SK-N-SH treated with all-trans-retinoic acid at 6 μM for 48 hours (cell line): ENCODE measurements around the gene PTPRT.

Experiments
- BACH2 ChIP-seq: fragments of 250-450 bp; sonication (Bioruptor Pico); IDR thresholded peaks from 2 replicates; pipeline ENCODE4 v1.9.0; 2021; ENCODE audit warnings: mild to moderate bottlenecking, borderline replicate concordance
- CSDC2 ChIP-seq: fragments of 250-450 bp; sonication (Bioruptor Pico); IDR thresholded peaks from 2 replicates; pipeline ENCODE4 v1.5.0; 2020; ENCODE audit warnings: mild to moderate bottlenecking, moderate library complexity
- ISL1 ChIP-seq: fragments of 250-450 bp; sonication (Bioruptor Pico); IDR thresholded peaks from 2 replicates; pipeline ENCODE4 v2.1.2; 2022; ENCODE audit warnings: mild to moderate bottlenecking, moderate library complexity
- PPARA ChIP-seq: fragments of 250-450 bp; sonication (Bioruptor Pico); IDR thresholded peaks from 2 replicates; pipeline ENCODE4 v1.5.0; 2020; ENCODE audit warnings: mild to moderate bottlenecking, borderline replicate concordance
- RARB ChIP-seq: fragments of 250-450 bp; sonication (Bioruptor Pico); IDR thresholded peaks from 2 replicates; pipeline ENCODE4 v1.8.0; 2021; ENCODE audit warnings: mild to moderate bottlenecking, moderate library complexity
- TF ChIP-seq, protein P1 (sequence below): fragments of 250-450 bp; sonication (Bioruptor Pico); IDR thresholded peaks from 2 replicates; pipeline ENCODE4 v1.8.0; 2021; ENCODE audit warnings: low read depth, mild to moderate bottlenecking, moderate library complexity, borderline replicate concordance
- TF ChIP-seq, protein P2 (sequence below): fragments of 250-450 bp; sonication (Bioruptor Pico); IDR thresholded peaks from 2 replicates; pipeline ENCODE4 v1.8.0; 2020; ENCODE audit warnings: mild to moderate bottlenecking, moderate library complexity, borderline replicate concordance

- no peak for TF ChIP-seq CSDC2
- TF ChIP-seq, protein P1, sequence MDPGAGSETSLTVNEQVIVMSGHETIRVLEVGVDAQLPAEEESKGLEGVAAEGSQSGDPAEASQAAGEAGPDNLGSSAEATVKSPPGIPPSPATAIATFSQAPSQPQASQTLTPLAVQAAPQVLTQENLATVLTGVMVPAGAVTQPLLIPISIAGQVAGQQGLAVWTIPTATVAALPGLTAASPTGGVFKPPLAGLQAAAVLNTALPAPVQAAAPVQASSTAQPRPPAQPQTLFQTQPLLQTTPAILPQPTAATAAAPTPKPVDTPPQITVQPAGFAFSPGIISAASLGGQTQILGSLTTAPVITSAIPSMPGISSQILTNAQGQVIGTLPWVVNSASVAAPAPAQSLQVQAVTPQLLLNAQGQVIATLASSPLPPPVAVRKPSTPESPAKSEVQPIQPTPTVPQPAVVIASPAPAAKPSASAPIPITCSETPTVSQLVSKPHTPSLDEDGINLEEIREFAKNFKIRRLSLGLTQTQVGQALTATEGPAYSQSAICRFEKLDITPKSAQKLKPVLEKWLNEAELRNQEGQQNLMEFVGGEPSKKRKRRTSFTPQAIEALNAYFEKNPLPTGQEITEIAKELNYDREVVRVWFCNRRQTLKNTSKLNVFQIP = no peak
- TF ChIP-seq, protein P2, sequence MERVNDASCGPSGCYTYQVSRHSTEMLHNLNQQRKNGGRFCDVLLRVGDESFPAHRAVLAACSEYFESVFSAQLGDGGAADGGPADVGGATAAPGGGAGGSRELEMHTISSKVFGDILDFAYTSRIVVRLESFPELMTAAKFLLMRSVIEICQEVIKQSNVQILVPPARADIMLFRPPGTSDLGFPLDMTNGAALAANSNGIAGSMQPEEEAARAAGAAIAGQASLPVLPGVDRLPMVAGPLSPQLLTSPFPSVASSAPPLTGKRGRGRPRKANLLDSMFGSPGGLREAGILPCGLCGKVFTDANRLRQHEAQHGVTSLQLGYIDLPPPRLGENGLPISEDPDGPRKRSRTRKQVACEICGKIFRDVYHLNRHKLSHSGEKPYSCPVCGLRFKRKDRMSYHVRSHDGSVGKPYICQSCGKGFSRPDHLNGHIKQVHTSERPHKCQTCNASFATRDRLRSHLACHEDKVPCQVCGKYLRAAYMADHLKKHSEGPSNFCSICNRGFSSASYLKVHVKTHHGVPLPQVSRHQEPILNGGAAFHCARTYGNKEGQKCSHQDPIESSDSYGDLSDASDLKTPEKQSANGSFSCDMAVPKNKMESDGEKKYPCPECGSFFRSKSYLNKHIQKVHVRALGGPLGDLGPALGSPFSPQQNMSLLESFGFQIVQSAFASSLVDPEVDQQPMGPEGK = no peak
- no peak for TF ChIP-seq BACH2 (CRISPR knock-in tag)
- no peak for TF ChIP-seq ISL1 (CRISPR knock-in tag)
- TF ChIP-seq PPARA (CRISPR knock-in tag) = no peak
- TF ChIP-seq RARB = no peak
Measured at GRCh38 chr20:42836339-42836738, 353.4 kb downstream of the PTPRT start.
